HepG2 (cell line): ENCODE data around the gene MAD2L2. TPM values are rescaled to one million over a fixed set of nuclear protein-coding genes. Genes with fewer than 3 reads are reported as not detected.

Experiments used
- DR1 ChIP-seq: sonication (generic); formaldehyde crosslinking; IDR thresholded peaks from 2 replicates; pipeline ENCODE4 v1.8.0; 2021; ENCODE audit warnings: mild to moderate bottlenecking, missing genetic modification reagents, inconsistent platforms
- FOXK2 ChIP-seq: fragments of 450-650 bp; IDR thresholded peaks from 2 replicates; pipeline ENCODE4 v1.6.1; 2016
- GABPB1 ChIP-seq: IDR thresholded peaks from 2 replicates; pipeline ENCODE4 v1.6.1; 2016; ENCODE audit warnings: mild to moderate bottlenecking, missing genetic modification reagents, moderate library complexity, missing compliant biosample characterization
- JARID2 ChIP-seq: sonication (generic); formaldehyde crosslinking; IDR thresholded peaks from 2 replicates; pipeline ENCODE4 v1.8.1; 2023; ENCODE audit warnings: missing genetic modification reagents, inconsistent platforms; ENCODE audit not compliant: insufficient replicate concordance
- NCOR1 ChIP-seq: fragments of 200-600 bp; sonication (generic); IDR thresholded peaks from 2 replicates; pipeline ENCODE4 v1.7.0; 2017; ENCODE audit warnings: antibody characterized with exemption, low read length, borderline replicate concordance
- NKX3-1 ChIP-seq: sonication (generic); formaldehyde crosslinking; IDR thresholded peaks from 2 replicates; pipeline ENCODE4 v1.5.0; 2020; ENCODE audit warnings: missing genetic modification reagents
- NR2F6 ChIP-seq, 2 experiments: IDR thresholded peaks; 2 replicates each; pipeline ENCODE4 v1.6.1; 2016; ENCODE audit warnings: antibody characterized with exemption in 1 of 2, mild to moderate bottlenecking in 1 of 2
- ONECUT2 ChIP-seq: sonication (generic); formaldehyde crosslinking; IDR thresholded peaks from 2 replicates; pipeline ENCODE4 v1.4.0; 2020; ENCODE audit warnings: missing genetic modification reagents
- POGZ ChIP-seq: sonication (generic); formaldehyde crosslinking; IDR thresholded peaks from 2 replicates; pipeline ENCODE4 v1.4.0; 2020; ENCODE audit warnings: mild to moderate bottlenecking, missing genetic modification reagents
- RBFOX2 ChIP-seq: fragments of 200-400 bp; formaldehyde crosslinking; IDR thresholded peaks from 2 replicates; pipeline ENCODE4 v1.6.1; 2017; ENCODE audit warnings: low read depth, mild to moderate bottlenecking, low read length
- SATB2 ChIP-seq: sonication (generic); formaldehyde crosslinking; IDR thresholded peaks from 2 replicates; pipeline ENCODE4 v1.5.0; 2020; ENCODE audit warnings: missing genetic modification reagents
- SNAPC2 ChIP-seq: sonication (generic); formaldehyde crosslinking; IDR thresholded peaks from 2 replicates; pipeline ENCODE4 v1.8.1; 2022; ENCODE audit warnings: mild to moderate bottlenecking, missing genetic modification reagents
- SP1 ChIP-seq, 2 experiments: fragments of 450-650 bp in 1 of 2; sonication (generic) in 1 of 2; formaldehyde crosslinking in 1 of 2; IDR thresholded peaks; 2 replicates each; pipeline versions ENCODE4 v1.4.0 to v1.6.1; 2016 to 2020; ENCODE audit warnings: missing genetic modification reagents in 1 of 2
- XRCC5 ChIP-seq: fragments of 200-400 bp; formaldehyde crosslinking; optimal IDR thresholded peaks from 2 replicates; pipeline ENCODE3; 2017; ENCODE audit warnings: mild to moderate bottlenecking, low read length
- ZBTB42 ChIP-seq: sonication (generic); formaldehyde crosslinking; IDR thresholded peaks from 2 replicates; pipeline ENCODE4 v1.5.0; 2020; ENCODE audit warnings: mild to moderate bottlenecking, missing genetic modification reagents
- ZNF121 ChIP-seq: sonication (generic); formaldehyde crosslinking; IDR thresholded peaks from 2 replicates; pipeline ENCODE4 v1.5.0; 2020; ENCODE audit warnings: mild to moderate bottlenecking, missing genetic modification reagents
- ZNF331 ChIP-seq: sonication (generic); formaldehyde crosslinking; IDR thresholded peaks from 2 replicates; pipeline ENCODE4 v1.4.0; 2020; ENCODE audit warnings: missing genetic modification reagents
- ZNF335 ChIP-seq: sonication (generic); formaldehyde crosslinking; IDR thresholded peaks from 2 replicates; pipeline ENCODE4 v1.4.0; 2020; ENCODE audit warnings: missing genetic modification reagents
- ZNF570 ChIP-seq: sonication (generic); formaldehyde crosslinking; IDR thresholded peaks from 2 replicates; pipeline ENCODE4 v1.4.0; 2020; ENCODE audit warnings: mild to moderate bottlenecking, missing genetic modification reagents, borderline replicate concordance
- ZNF619 ChIP-seq: sonication (generic); formaldehyde crosslinking; IDR thresholded peaks from 2 replicates; pipeline ENCODE4 v1.4.0; 2020; ENCODE audit warnings: mild to moderate bottlenecking, missing genetic modification reagents
- ZNF749 ChIP-seq: sonication (generic); formaldehyde crosslinking; IDR thresholded peaks from 2 replicates; pipeline ENCODE4 v1.8.0; 2022; ENCODE audit warnings: mild to moderate bottlenecking, missing genetic modification reagents, moderate library complexity, borderline replicate concordance
- polyA plus RNA-seq, 8 experiments: library from polyadenylated mRNA; depleted of rRNA in 3 of 8; stranded (reverse) in 7 of 8; unstranded in 1 of 8; fragments of >200 nt; fragmentation: Illumina TruSeq in 4 of 8; extraction: Trizol in 4 of 8; gene quantifications; 2 replicates each; pipeline versions ENCODE4 v1.2.1 to v1.2.3, GENCODE V29; 2011 to 2016; ENCODE audit warnings: low read depth in 4 of 8, missing spikeins in 1 of 8, mixed read lengths in 1 of 8; ENCODE audit not compliant: insufficient read depth in 1 of 8
- total RNA-seq, 5 experiments: library from RNA; depleted of rRNA; stranded (reverse); fragments of >200 nt; fragmentation: Illumina TruSeq; extraction: Trizol; gene quantifications; 2 replicates each; pipeline ENCODE4 v1.2.3, GENCODE V29; 2016; ENCODE audit warnings: low read depth in 1 of 5
- TF ChIP-seq, protein P1 (sequence below): IDR thresholded peaks from 2 replicates; pipeline ENCODE4 v1.6.1; 2016
- TF ChIP-seq, protein P2 (sequence below): sonication (generic); formaldehyde crosslinking; IDR thresholded peaks from 2 replicates; pipeline ENCODE4 v1.5.0; 2020; ENCODE audit warnings: mild to moderate bottlenecking, missing genetic modification reagents
- TF ChIP-seq, protein P3 (sequence below): IDR thresholded peaks from 2 replicates; pipeline ENCODE4 v1.6.1; 2016; ENCODE audit warnings: mild to moderate bottlenecking

Gene MAD2L2
- total and polyA plus RNA-seq, 2 of the 13 experiments (the other 11 are each of a cell fraction or from before 2014, with no cell fraction given), result 51.8 to 53.8 TPM

GRCh38 chr1:11671544-11672286 is 9.2 kb downstream of the MAD2L2 start (continued):
- TF ChIP-seq ZNF749 (CRISPR knock-in tag) (no peak), ZNF331 (peak; percentile 58), DR1 (CRISPR knock-in tag) (peak; percentile 29; the same call in 1 of the 2 replicates), ZNF121 (CRISPR knock-in tag) (0 out of 2 replicates have a peak, but pooled peaks have one; percentile 69), NR2F6 (IDR thresholded peaks at IDR 0.05) (peak; percentile 65; the same call in 1 of the 2 replicates), NR2F6 (CRISPR knock-in tag; IDR thresholded peaks at IDR 0.05) (peak; percentile 36; the same call in 1 of the 2 replicates), FOXK2 (no peak), POGZ (CRISPR knock-in tag) (peak; percentile 31; the same call in 1 of the 2 replicates), NKX3-1 (peak; percentile 50; the same call in 1 of the 2 replicates), ZNF619 (CRISPR knock-in tag) (0 out of 2 replicates have a peak, but pooled peaks have one; percentile 52), NCOR1 (peak; percentile 96), XRCC5 (peak; percentile 83), SNAPC2 (CRISPR knock-in tag) (0 out of 2 replicates have a peak, but pooled peaks have one; percentile 55), GABPB1 (peak; percentile 10; the same call in 1 of the 2 replicates), RBFOX2 (peak; percentile 65), SP1 (IDR thresholded peaks at IDR 0.05) (no peak), SP1 (CRISPR knock-in tag; IDR thresholded peaks at IDR 0.05) (no peak), ZNF570 (CRISPR knock-in tag) (no peak), ZBTB42 (no peak), SATB2 (CRISPR knock-in tag) (no peak), JARID2 (CRISPR knock-in tag) (no peak), ONECUT2 (peak; percentile 42; the same call in 1 of the 2 replicates), ZNF335 (CRISPR knock-in tag) (peak; percentile 65)
- TF ChIP-seq, protein P1, sequence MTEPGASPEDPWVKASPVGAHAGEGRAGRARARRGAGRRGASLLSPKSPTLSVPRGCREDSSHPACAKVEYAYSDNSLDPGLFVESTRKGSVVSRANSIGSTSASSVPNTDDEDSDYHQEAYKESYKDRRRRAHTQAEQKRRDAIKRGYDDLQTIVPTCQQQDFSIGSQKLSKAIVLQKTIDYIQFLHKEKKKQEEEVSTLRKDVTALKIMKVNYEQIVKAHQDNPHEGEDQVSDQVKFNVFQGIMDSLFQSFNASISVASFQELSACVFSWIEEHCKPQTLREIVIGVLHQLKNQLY, result no peak
- TF ChIP-seq, protein P2, sequence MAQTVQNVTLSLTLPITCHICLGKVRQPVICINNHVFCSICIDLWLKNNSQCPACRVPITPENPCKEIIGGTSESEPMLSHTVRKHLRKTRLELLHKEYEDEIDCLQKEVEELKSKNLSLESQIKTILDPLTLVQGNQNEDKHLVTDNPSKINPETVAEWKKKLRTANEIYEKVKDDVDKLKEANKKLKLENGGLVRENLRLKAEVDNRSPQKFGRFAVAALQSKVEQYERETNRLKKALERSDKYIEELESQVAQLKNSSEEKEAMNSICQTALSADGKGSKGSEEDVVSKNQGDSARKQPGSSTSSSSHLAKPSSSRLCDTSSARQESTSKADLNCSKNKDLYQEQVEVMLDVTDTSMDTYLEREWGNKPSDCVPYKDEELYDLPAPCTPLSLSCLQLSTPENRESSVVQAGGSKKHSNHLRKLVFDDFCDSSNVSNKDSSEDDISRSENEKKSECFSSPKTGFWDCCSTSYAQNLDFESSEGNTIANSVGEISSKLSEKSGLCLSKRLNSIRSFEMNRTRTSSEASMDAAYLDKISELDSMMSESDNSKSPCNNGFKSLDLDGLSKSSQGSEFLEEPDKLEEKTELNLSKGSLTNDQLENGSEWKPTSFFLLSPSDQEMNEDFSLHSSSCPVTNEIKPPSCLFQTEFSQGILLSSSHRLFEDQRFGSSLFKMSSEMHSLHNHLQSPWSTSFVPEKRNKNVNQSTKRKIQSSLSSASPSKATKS (CRISPR knock-in tag), result no peak
- TF ChIP-seq, protein P3, sequence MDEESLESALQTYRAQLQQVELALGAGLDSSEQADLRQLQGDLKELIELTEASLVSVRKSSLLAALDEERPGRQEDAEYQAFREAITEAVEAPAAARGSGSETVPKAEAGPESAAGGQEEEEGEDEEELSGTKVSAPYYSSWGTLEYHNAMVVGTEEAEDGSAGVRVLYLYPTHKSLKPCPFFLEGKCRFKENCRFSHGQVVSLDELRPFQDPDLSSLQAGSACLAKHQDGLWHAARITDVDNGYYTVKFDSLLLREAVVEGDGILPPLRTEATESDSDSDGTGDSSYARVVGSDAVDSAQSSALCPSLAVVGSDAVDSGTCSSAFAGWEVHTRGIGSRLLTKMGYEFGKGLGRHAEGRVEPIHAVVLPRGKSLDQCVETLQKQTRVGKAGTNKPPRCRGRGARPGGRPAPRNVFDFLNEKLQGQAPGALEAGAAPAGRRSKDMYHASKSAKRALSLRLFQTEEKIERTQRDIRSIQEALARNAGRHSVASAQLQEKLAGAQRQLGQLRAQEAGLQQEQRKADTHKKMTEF (CRISPR knock-in tag), result peak; percentile 56; the same call in 1 of the 2 replicates
